B cell (primary cell): ENCODE results near the gene MTF2. TPM values are rescaled to one million over a fixed set of nuclear protein-coding genes. Genes with fewer than 3 reads are reported as not detected.
"Not testable (repeated sequence)": the region's sequence is repeated elsewhere in the genome, so short reads cannot be mapped to it uniquely, and the experiment has no call there.

Source experiments
- ATAC-seq: fragments of 200-7000 bp; cut with Tn5 transposase; one replicate; pipeline ENCODE4 v1.10.0; 2021; ENCODE audit warnings: low read depth, mild to moderate bottlenecking, moderate number of reproducible peaks, moderate library complexity
- CTCF ChIA-PET: fragments of 350-600 bp; sonication (Branson Sonifier 250); formaldehyde crosslinking; loops from one replicate; lab custom pipeline; 2021; ENCODE audit warnings: antibody characterized with exemption, inconsistent platforms; lab: Charles Lee
- POLR2A ChIA-PET: fragments of 350-600 bp; sonication (Branson Sonifier 250); formaldehyde crosslinking; loops from one replicate; lab custom pipeline; 2021; ENCODE audit warnings: antibody characterized with exemption; lab: Charles Lee
- DNase-seq: peaks from one replicate; pipeline ENCODE4 v3.0.0; 2013
- H2AFZ ChIP-seq: 2 replicates; pipeline ENCODE4 v1.6.1; 2012; ENCODE audit warnings: mild to moderate bottlenecking, low read depth, low read length; ENCODE audit not compliant: insufficient read depth, poor library complexity, severe bottlenecking
- H3K27ac ChIP-seq, 2 donors: 1 replicate in 1 of 2; 2 replicates in 1 of 2; pipeline ENCODE4 v1.5.1; 2012 to 2013; ENCODE audit warnings: low read length in 2 of 2, mild to moderate bottlenecking in 2 of 2, moderate library complexity in 1 of 2
- H3K27me3 ChIP-seq, 4 experiments: fragments of 200-600 bp in 1 of 4; sonication (generic) in 1 of 4; replicated peaks in 1 of 4; 1 replicate in 2 of 4; 2 replicates in 2 of 4; pipeline versions ENCODE4 v1.6.1 to v1.7.0; 2013 to 2016; ENCODE audit warnings: low read length in 3 of 4, mild to moderate bottlenecking in 2 of 4, mixed read lengths in 1 of 4, moderate library complexity in 1 of 4; ENCODE audit not compliant: insufficient read depth in 4 of 4, control insufficient read depth in 3 of 4; ENCODE audit errors: control extremely low read depth in 1 of 4
- H3K36me3 ChIP-seq, 2 experiments: replicated peaks in 1 of 2; 1 replicate in 1 of 2; 2 replicates in 1 of 2; pipeline versions ENCODE4 v1.6.1 to v1.7.1; 2013; ENCODE audit warnings: low read length in 1 of 2; ENCODE audit not compliant: insufficient read depth in 2 of 2, control insufficient read depth in 1 of 2; ENCODE audit errors: control extremely low read depth in 1 of 2, extremely low read depth in 1 of 2
- H3K4me1 ChIP-seq, 2 donors: fragments of 200-600 bp in 1 of 2; sonication (generic) in 1 of 2; 1 replicate in 1 of 2; 2 replicates in 1 of 2; pipeline versions ENCODE4 v1.5.1 to v1.6.1; 2013 to 2017; ENCODE audit warnings: low read length in 2 of 2; ENCODE audit not compliant: control insufficient read depth in 2 of 2, insufficient read depth in 2 of 2
- H3K4me2 ChIP-seq: replicated peaks from 2 replicates; pipeline ENCODE3; 2012; ENCODE audit warnings: mild to moderate bottlenecking, low read depth, low read length; ENCODE audit not compliant: poor library complexity, severe bottlenecking
- H3K4me3 ChIP-seq, 5 experiments: fragments of 200-600 bp in 1 of 5; sonication (generic) in 1 of 5; 1 replicate in 3 of 5; 2 replicates in 2 of 5; pipeline versions ENCODE4 v1.5.1 to v1.7.0; 2011 to 2016; ENCODE audit warnings: low read length in 4 of 5, mild to moderate bottlenecking in 4 of 5, low read depth in 2 of 5, control low read depth in 1 of 5, moderate library complexity in 1 of 5; ENCODE audit not compliant: insufficient read depth in 1 of 5; ENCODE audit errors: control extremely low read depth in 1 of 5, extremely low read depth in 1 of 5
- H3K79me2 ChIP-seq: fragments of 200-600 bp; sonication (generic); one replicate; pipeline ENCODE4 v1.6.0; 2016; ENCODE audit warnings: low read length; ENCODE audit not compliant: control insufficient read depth, insufficient read depth
- H3K9ac ChIP-seq: fragments of 200-600 bp; sonication (generic); 2 replicates; pipeline ENCODE4 v1.6.1; 2017; ENCODE audit warnings: mild to moderate bottlenecking, low read length, moderate library complexity
- H3K9me3 ChIP-seq, 3 donors: one replicate each; pipeline versions ENCODE4 v1.6.1 to v1.7.1; 2013; ENCODE audit warnings: low read length in 2 of 3; ENCODE audit not compliant: control insufficient read depth in 2 of 3, insufficient read depth in 1 of 3; ENCODE audit errors: control extremely low read depth in 1 of 3
- H4K20me1 ChIP-seq: 2 replicates; pipeline ENCODE4 v1.6.0; 2012; ENCODE audit warnings: mild to moderate bottlenecking, low read length; ENCODE audit not compliant: insufficient read depth, control insufficient read depth, poor library complexity, severe bottlenecking
- H3K27ac Mint-ChIP-seq: one replicate; pipeline ENCODE4 v1.8.0; 2021; ENCODE audit warnings: mixed read lengths
- H3K27me3 Mint-ChIP-seq: one replicate; pipeline ENCODE4 v1.8.0; 2021; ENCODE audit warnings: mixed read lengths
- H3K4me1 Mint-ChIP-seq: one replicate; pipeline ENCODE4 v1.8.0; 2021; ENCODE audit warnings: mixed read lengths
- H3K4me3 Mint-ChIP-seq: one replicate; pipeline ENCODE4 v1.8.0; 2021; ENCODE audit warnings: mixed read lengths
- H3K9me3 Mint-ChIP-seq: one replicate; pipeline ENCODE4 v1.8.0; 2022; ENCODE audit warnings: mixed read lengths; ENCODE audit not compliant: insufficient read depth
- EZH2 ChIP-seq: IDR thresholded peaks from 2 replicates; pipeline ENCODE4 v1.6.1; 2012; ENCODE audit warnings: borderline replicate concordance, low read depth, mild to moderate bottlenecking, moderate library complexity, low read length; ENCODE audit not compliant: insufficient read depth, poor library complexity, severe bottlenecking
- WGBS: methylation state at CpG from one replicate; pipeline ENCODE4 v1.1.5; 2013; ENCODE audit warnings: missing lambda C conversion rate; ENCODE audit not compliant: insufficient coverage; 5-methylcytosine and 5-hydroxymethylcytosine counted together
- intact Hi-C: fragments of 100-400 bp; cut with micrococcal nuclease; formaldehyde crosslinking; loops from one replicate; pipeline ENCODE4 v1.10.0; 2022
- polyA plus RNA-seq: library from polyadenylated mRNA; depleted of rRNA; stranded (reverse); fragments of >200 nt; gene quantifications from 2 replicates; pipeline ENCODE4 v1.2.3, GENCODE V29; 2012
- total RNA-seq, 2 donors: library from RNA; stranded (reverse); fragments of 120-200 nt in 1 of 2; gene quantifications; 1 replicate in 1 of 2; 2 replicates in 1 of 2; pipeline versions ENCODE4 v1.2.3 to v1.2.4, GENCODE V29; 2013 to 2022
- TF ChIP-seq, protein P1 (sequence below): fragments of 200-600 bp; IDR thresholded peaks from one replicate; pipeline ENCODE4 v1.8.0; 2022; ENCODE audit warnings: antibody characterized with exemption, mild to moderate bottlenecking

Gene MTF2
- total and polyA plus RNA-seq, 2 donors (not counting 1 experiment from before 2014, with no cell fraction given): 19.5 to 68.6 TPM

DNA sequence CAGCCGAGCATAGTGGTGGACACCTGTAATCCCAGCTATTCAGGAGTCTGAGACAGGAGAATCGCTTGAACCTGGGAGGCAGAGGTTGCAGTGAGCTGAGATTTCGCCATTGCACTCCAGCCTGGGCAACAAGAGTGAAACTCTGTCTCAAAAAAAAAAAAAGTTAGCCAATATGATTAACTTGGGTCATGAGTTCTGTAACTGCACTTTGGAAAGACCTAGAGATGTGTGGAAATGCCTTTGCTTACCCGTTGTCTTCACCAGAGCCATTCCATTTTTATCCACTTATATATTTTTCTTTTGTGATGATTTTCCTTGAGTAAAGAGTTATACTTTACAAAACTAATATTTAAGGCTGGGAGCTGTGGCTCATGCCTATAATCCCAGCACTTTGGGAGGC is 48.9 kb upstream of the MTF2 start:
- intact Hi-C loops: not testable (repeated sequence)

DNA sequence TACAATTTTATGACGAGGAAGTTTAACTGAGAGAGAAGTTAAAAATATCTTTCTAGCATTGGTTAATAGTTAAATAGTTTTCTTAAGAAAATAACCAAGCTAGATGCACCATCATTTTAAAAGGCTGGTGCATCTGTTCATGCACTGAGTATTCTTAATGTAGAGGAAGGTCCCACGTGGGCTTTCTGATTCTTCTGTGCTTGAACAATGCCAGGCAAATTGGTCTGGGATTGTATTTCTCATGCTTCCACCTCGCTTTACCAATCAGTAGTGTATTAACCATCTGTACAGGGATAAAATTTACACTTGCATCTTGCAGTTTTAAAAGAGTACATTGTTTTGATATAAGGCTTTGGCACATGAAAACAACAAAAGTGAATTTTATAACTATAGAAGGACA is 47.4 kb upstream of the MTF2 start:
- ChIA-PET CTCF (interaction anchor here (0.7 to 19.0 kb wide), 4 partner anchors 11 to 32 kb away, joined by 3 to 261 read pairs (median 4); no protein-coding TSS in a partner anchor), POLR2A (no interaction called here)
- Histone ChIP-seq H3K27me3 (no peaks in the 10 kb centered on the region), H3K4me3 (no peak overlapping the region), H3K4me2 (no peak overlapping the region), H3K4me1 (peaks cover 15 to 16% of the 10 kb centered on the region in 2 donors), H3K79me2 (no peaks in the 10 kb centered on the region), H3K27ac (no peak overlapping the region), H4K20me1 (no peaks in the 10 kb centered on the region), H3K9ac (no peak overlapping the region), H2AFZ (no peak overlapping the region), H3K9me3 (no peaks in the 10 kb centered on the region), H3K36me3 (no peaks in the 10 kb centered on the region)
- Mint-ChIP-seq H3K27me3 (peaks cover 4% of the 10 kb centered on the region), H3K4me3 (no peak overlapping the region), H3K4me1 (peaks cover 19% of the 10 kb centered on the region), H3K27ac (no peak overlapping the region), H3K9me3 (no peaks in the 10 kb centered on the region)
- intact Hi-C loops: no loop called here
- WGBS: no CpG with 5 or more reads among the region's 3 CpGs
- ATAC-seq (no peak), DNase-seq (no peak)
- no peak for TF ChIP-seq EZH2
- TF ChIP-seq, protein P1, sequence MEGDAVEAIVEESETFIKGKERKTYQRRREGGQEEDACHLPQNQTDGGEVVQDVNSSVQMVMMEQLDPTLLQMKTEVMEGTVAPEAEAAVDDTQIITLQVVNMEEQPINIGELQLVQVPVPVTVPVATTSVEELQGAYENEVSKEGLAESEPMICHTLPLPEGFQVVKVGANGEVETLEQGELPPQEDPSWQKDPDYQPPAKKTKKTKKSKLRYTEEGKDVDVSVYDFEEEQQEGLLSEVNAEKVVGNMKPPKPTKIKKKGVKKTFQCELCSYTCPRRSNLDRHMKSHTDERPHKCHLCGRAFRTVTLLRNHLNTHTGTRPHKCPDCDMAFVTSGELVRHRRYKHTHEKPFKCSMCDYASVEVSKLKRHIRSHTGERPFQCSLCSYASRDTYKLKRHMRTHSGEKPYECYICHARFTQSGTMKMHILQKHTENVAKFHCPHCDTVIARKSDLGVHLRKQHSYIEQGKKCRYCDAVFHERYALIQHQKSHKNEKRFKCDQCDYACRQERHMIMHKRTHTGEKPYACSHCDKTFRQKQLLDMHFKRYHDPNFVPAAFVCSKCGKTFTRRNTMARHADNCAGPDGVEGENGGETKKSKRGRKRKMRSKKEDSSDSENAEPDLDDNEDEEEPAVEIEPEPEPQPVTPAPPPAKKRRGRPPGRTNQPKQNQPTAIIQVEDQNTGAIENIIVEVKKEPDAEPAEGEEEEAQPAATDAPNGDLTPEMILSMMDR: no peak

More for the DNA sequence above, 48.9 kb upstream of the MTF2 start:
- H3K4me2 ChIP-seq, H3K4me3 Mint-ChIP-seq, POLR2A ChIA-PET, H3K79me2 ChIP-seq, H3K9ac ChIP-seq, H3K36me3 ChIP-seq, H4K20me1 ChIP-seq, H3K27me3 ChIP-seq, H3K9me3 Mint-ChIP-seq, H3K27ac Mint-ChIP-seq, H3K4me3 ChIP-seq, DNase-seq, H3K9me3 ChIP-seq, H2AFZ ChIP-seq, ATAC-seq, H3K27ac ChIP-seq: not testable (repeated sequence)
- CTCF ChIA-PET: interaction anchor here (19.0 kb wide), 1 partner anchor 34 kb away, joined by 261 read pairs; no protein-coding TSS in a partner anchor
- peaks cover 15 to 16% of the 10 kb centered on the region in 2 donors for H3K4me1 ChIP-seq
- peaks cover 11% of the 10 kb centered on the region for H3K27me3 Mint-ChIP-seq
- H3K4me1 Mint-ChIP-seq: peaks cover 18% of the 10 kb centered on the region
- 100% methylated on average over 3 of the region's 4 CpGs for WGBS
